Measurements from ENCODE around the gene IER3. TPM values are rescaled to one million over a fixed set of nuclear protein-coding genes. Genes with fewer than 3 reads are reported as not detected.
"Not testable (repeated sequence)": the region's sequence is repeated elsewhere in the genome, so short reads cannot be mapped to it uniquely, and the experiment has no call there.

IER3 gene
- total RNA-seq, 2 experiments from 2014 or later = 295 to 310 TPM

GRCh38 chr6:30763155-30763617 is 18.8 kb upstream of the IER3 start:
- Mint-ChIP-seq H3K36me3 (peaks cover 14% of the 10 kb centered on the region), H3K27ac (peak overlapping the region; percentile 88), H3K9me3 (peaks cover 12% of the 10 kb centered on the region), H3K4me3 (no peak overlapping the region), H3K4me1 (peaks cover 57% of the 10 kb centered on the region), H3K27me3 (no peaks in the 10 kb centered on the region)
- no peak for DNase-seq

- no peak overlapping the region for H3K4me3 Mint-ChIP-seq
- peaks cover 10% of the 10 kb centered on the region for H3K9me3 Mint-ChIP-seq
- no peak overlapping the region for H3K27ac Mint-ChIP-seq
- H3K27me3 Mint-ChIP-seq = no peaks in the 10 kb centered on the region
- H3K4me1 Mint-ChIP-seq = peaks cover 51% of the 10 kb centered on the region
- DNase-seq = no peak
- peaks cover 13% of the 10 kb centered on the region for H3K36me3 Mint-ChIP-seq
These were observed 17.6 kb upstream of the IER3 start for GRCh38 chr6:30761791-30762429.

GRCh38 chr6:30760549-30760948 is 16.2 kb upstream of the IER3 start:
- peaks cover 7% of the 10 kb centered on the region for H3K36me3 Mint-ChIP-seq
- peaks cover 42% of the 10 kb centered on the region for H3K4me1 Mint-ChIP-seq
- H3K9me3 Mint-ChIP-seq = peaks cover 5% of the 10 kb centered on the region
- no peaks in the 10 kb centered on the region for H3K27me3 Mint-ChIP-seq
- no peak for DNase-seq
- H3K27ac Mint-ChIP-seq = no peak overlapping the region
- H3K4me3 Mint-ChIP-seq = no peak overlapping the region

- no peak for DNase-seq
- Mint-ChIP-seq H3K36me3 (peaks cover 7% of the 10 kb centered on the region), H3K27me3 (no peaks in the 10 kb centered on the region), H3K27ac (no peak overlapping the region), H3K4me3 (no peak overlapping the region), H3K4me1 (peaks cover 37% of the 10 kb centered on the region), H3K9me3 (peaks cover 5% of the 10 kb centered on the region)
These were observed 15.4 kb upstream of the IER3 start for GRCh38 chr6:30759575-30760239.

- H3K4me3 Mint-ChIP-seq = no peak overlapping the region
- H3K27ac Mint-ChIP-seq = no peak overlapping the region
- no peak for DNase-seq
- H3K4me1 Mint-ChIP-seq = peaks cover 27% of the 10 kb centered on the region
- no peaks in the 10 kb centered on the region for H3K9me3 Mint-ChIP-seq
- no peaks in the 10 kb centered on the region for H3K36me3 Mint-ChIP-seq
- no peaks in the 10 kb centered on the region for H3K27me3 Mint-ChIP-seq
These were observed 13.0 kb upstream of the IER3 start for GRCh38 chr6:30757261-30757904.

GRCh38 chr6:30756405-30757003 is 12.2 kb upstream of the IER3 start:
- H3K36me3 Mint-ChIP-seq, H3K27ac Mint-ChIP-seq, DNase-seq, H3K27me3 Mint-ChIP-seq, H3K9me3 Mint-ChIP-seq, H3K4me3 Mint-ChIP-seq: not testable (repeated sequence)
- peaks cover 28% of the 10 kb centered on the region for H3K4me1 Mint-ChIP-seq

GRCh38 chr6:30754631-30755030 is 10.3 kb upstream of the IER3 start:
- Mint-ChIP-seq H3K36me3 (no peaks in the 10 kb centered on the region), H3K27ac (no peak overlapping the region), H3K9me3 (no peaks in the 10 kb centered on the region), H3K4me3 (no peak overlapping the region), H3K27me3 (no peaks in the 10 kb centered on the region), H3K4me1 (peaks cover 25% of the 10 kb centered on the region)
- DNase-seq = no peak

GRCh38 chr6:30752157-30752927 is 8.0 kb upstream of the IER3 start:
- Mint-ChIP-seq H3K36me3 (no peaks in the 10 kb centered on the region), H3K4me1 (peaks cover 34% of the 10 kb centered on the region), H3K27me3 (no peaks in the 10 kb centered on the region), H3K27ac (no peak overlapping the region), H3K4me3 (no peak overlapping the region), H3K9me3 (no peaks in the 10 kb centered on the region)
- DNase-seq = no peak

- H3K9me3 Mint-ChIP-seq = no peaks in the 10 kb centered on the region
- H3K4me3 Mint-ChIP-seq = no peak overlapping the region
- H3K4me1 Mint-ChIP-seq = peaks cover 38% of the 10 kb centered on the region
- no peak overlapping the region for H3K27ac Mint-ChIP-seq
- DNase-seq = no peak
- no peaks in the 10 kb centered on the region for H3K27me3 Mint-ChIP-seq
- H3K36me3 Mint-ChIP-seq = peaks cover 1% of the 10 kb centered on the region
These were observed 6.0 kb upstream of the IER3 start for GRCh38 chr6:30750379-30750668.

- Mint-ChIP-seq H3K4me3 (no peak overlapping the region), H3K9me3 (no peaks in the 10 kb centered on the region), H3K27me3 (no peaks in the 10 kb centered on the region), H3K36me3 (peaks cover 5% of the 10 kb centered on the region), H3K4me1 (peaks cover 42% of the 10 kb centered on the region), H3K27ac (no peak overlapping the region)
- DNase-seq = no peak
These were observed 5.4 kb upstream of the IER3 start for GRCh38 chr6:30749554-30750378.

- Mint-ChIP-seq H3K36me3 (peaks cover 10% of the 10 kb centered on the region), H3K4me1 (peaks cover 44% of the 10 kb centered on the region)
These were observed 4.6 kb upstream of the IER3 start for GRCh38 chr6:30748851-30749540.

GRCh38 chr6:30747902-30748769 is 3.8 kb upstream of the IER3 start:
- Mint-ChIP-seq H3K27me3 (no peaks in the 10 kb centered on the region), H3K9me3 (peaks cover 2% of the 10 kb centered on the region), H3K4me1 (peaks cover 45% of the 10 kb centered on the region), H3K36me3 (peaks cover 18% of the 10 kb centered on the region), H3K27ac (no peak overlapping the region), H3K4me3 (no peak overlapping the region)
- DNase-seq = no peak

More at GRCh38 chr6:30748851-30749540, 4.6 kb upstream of the IER3 start:
- H3K27ac Mint-ChIP-seq = no peak overlapping the region
- no peaks in the 10 kb centered on the region for H3K9me3 Mint-ChIP-seq
- H3K4me3 Mint-ChIP-seq = no peak overlapping the region
- H3K27me3 Mint-ChIP-seq = no peaks in the 10 kb centered on the region
- no peak for DNase-seq

GRCh38 chr6:30747300-30747687 is 2.9 kb upstream of the IER3 start:
- peaks cover 24% of the 10 kb centered on the region for H3K36me3 Mint-ChIP-seq
- no peak for DNase-seq

More at GRCh38 chr6:30747300-30747687, 2.9 kb upstream of the IER3 start:
- H3K27ac Mint-ChIP-seq = no peak overlapping the region
- peaks cover 2% of the 10 kb centered on the region for H3K9me3 Mint-ChIP-seq
- H3K4me1 Mint-ChIP-seq = peaks cover 43% of the 10 kb centered on the region
- H3K27me3 Mint-ChIP-seq = peaks cover 2% of the 10 kb centered on the region
- no peak overlapping the region for H3K4me3 Mint-ChIP-seq
